CD4-positive, alpha-beta T cell (primary cell): ENCODE measurements around the gene PATJ. TPM values are rescaled to one million over a fixed set of nuclear protein-coding genes. Genes with fewer than 3 reads are reported as not detected.

Experiments used
- ATAC-seq: fragments of 200-7000 bp; cut with Tn5 transposase; one replicate; pipeline ENCODE4 v1.10.0; 2022; ENCODE audit warnings: mild to moderate bottlenecking; ENCODE audit not compliant: poor library complexity
- CTCF ChIA-PET: fragments of 350-600 bp; sonication (Branson Sonifier 250); formaldehyde crosslinking; loops from one replicate; lab custom pipeline; 2021; ENCODE audit warnings: antibody characterized with exemption, inconsistent platforms; lab: Charles Lee
- POLR2A ChIA-PET: fragments of 350-600 bp; sonication (Branson Sonifier 250); formaldehyde crosslinking; loops from one replicate; lab custom pipeline; 2021; ENCODE audit warnings: antibody characterized with exemption, inconsistent platforms; lab: Charles Lee
- DNase-seq, 14 experiments: peaks; one replicate each; pipeline ENCODE4 v3.0.0-alpha.2; 2013 to 2020; ENCODE audit warnings: mixed read lengths in 2 of 14
- H3K27ac ChIP-seq, 2 donors: one replicate each; pipeline versions ENCODE4 v1.5.1 to v1.7.0; 2013; ENCODE audit warnings: low read length in 2 of 2, low read depth in 1 of 2, mild to moderate bottlenecking in 1 of 2
- H3K27me3 ChIP-seq, 2 experiments: 1 replicate in 1 of 2; 2 replicates in 1 of 2; pipeline versions ENCODE4 v1.6.1 to v1.7.0; 2013; ENCODE audit warnings: low read length in 2 of 2, control low read depth in 1 of 2, mild to moderate bottlenecking in 1 of 2, moderate library complexity in 1 of 2; ENCODE audit not compliant: insufficient read depth in 2 of 2, control insufficient read depth in 1 of 2
- H3K36me3 ChIP-seq: one replicate; pipeline ENCODE4 v1.6.1; 2013; ENCODE audit warnings: low read length, control low read depth; ENCODE audit not compliant: insufficient read depth
- H3K4me1 ChIP-seq: one replicate; pipeline ENCODE4 v1.6.1; 2013; ENCODE audit warnings: low read length, control low read depth; ENCODE audit not compliant: insufficient read depth
- H3K4me3 ChIP-seq: one replicate; pipeline ENCODE4 v1.5.1; 2013; ENCODE audit warnings: mild to moderate bottlenecking, low read length, moderate library complexity
- H3K9me3 ChIP-seq, 2 experiments: 1 replicate in 1 of 2; 2 replicates in 1 of 2; pipeline versions ENCODE4 v1.6.1 to v1.7.0; 2013; ENCODE audit warnings: low read length in 2 of 2, mild to moderate bottlenecking in 2 of 2, control low read depth in 1 of 2, moderate library complexity in 1 of 2; ENCODE audit not compliant: control insufficient read depth in 1 of 2, insufficient read depth in 1 of 2
- H3K27ac Mint-ChIP-seq: one replicate; pipeline ENCODE4 v1.8.0; 2020; ENCODE audit warnings: mixed read lengths
- H3K27me3 Mint-ChIP-seq: one replicate; pipeline ENCODE4 v1.8.0; 2021; ENCODE audit warnings: mixed read lengths
- H3K36me3 Mint-ChIP-seq: one replicate; pipeline ENCODE4 v1.8.0; 2021; ENCODE audit warnings: low read depth, mixed read lengths
- H3K4me1 Mint-ChIP-seq: one replicate; pipeline ENCODE4 v1.8.0; 2021; ENCODE audit warnings: low read depth, mixed read lengths
- H3K4me3 Mint-ChIP-seq: one replicate; pipeline ENCODE4 v1.8.0; 2020; ENCODE audit warnings: mild to moderate bottlenecking, mixed read lengths
- H3K9me3 Mint-ChIP-seq: one replicate; pipeline ENCODE4 v1.8.0; 2020; ENCODE audit warnings: mixed read lengths
- intact Hi-C, 2 experiments: fragments of 100-400 bp; cut with DNase I in 1 of 2; cut with micrococcal nuclease in 1 of 2; formaldehyde crosslinking; loops; one replicate each; pipeline versions ENCODE4 v1.15.1 to v1.9.0; 2023 to 2025; cut with DNase I, micrococcal nuclease
- total RNA-seq, 174 experiments: library from RNA in 2 of 174; stranded (reverse) in 2 of 174; gene quantifications; one replicate each; pipeline ENCODE4 v1.2.3 and lab custom pipeline; 2021 to 2026
- TF ChIP-seq, protein P1 (sequence below): fragments of 200-600 bp; IDR thresholded peaks from one replicate; pipeline ENCODE4 v1.8.0; 2022; ENCODE audit warnings: antibody characterized with exemption, mild to moderate bottlenecking

Gene PATJ
- total RNA-seq, 2 experiments from 2014 or later = 50.4 to 54.1 TPM

GRCh38 chr1:62062087-62062486 is 319.8 kb downstream of the PATJ start:
- H3K27ac Mint-ChIP-seq = no peak overlapping the region
- ChIA-PET CTCF (no interaction called here), POLR2A (no interaction called here)
- Histone ChIP-seq H3K9me3 (peaks cover 0 to 3% of the 10 kb centered on the region in 2 experiments), H3K4me3 (no peak overlapping the region), H3K4me1 (no peaks in the 10 kb centered on the region), H3K36me3 (peaks cover 3% of the 10 kb centered on the region), H3K27ac (no peak overlapping the region), H3K27me3 (no peaks in the 10 kb centered on the region)
- peaks cover 2% of the 10 kb centered on the region for H3K9me3 Mint-ChIP-seq
- no peaks in the 10 kb centered on the region for H3K4me1 Mint-ChIP-seq
- ATAC-seq (no peak), DNase-seq (no peak)
- H3K27me3 Mint-ChIP-seq = no peaks in the 10 kb centered on the region
- peaks cover 78% of the 10 kb centered on the region for H3K36me3 Mint-ChIP-seq
- intact Hi-C loops = no loop called here
- TF ChIP-seq, protein P1, sequence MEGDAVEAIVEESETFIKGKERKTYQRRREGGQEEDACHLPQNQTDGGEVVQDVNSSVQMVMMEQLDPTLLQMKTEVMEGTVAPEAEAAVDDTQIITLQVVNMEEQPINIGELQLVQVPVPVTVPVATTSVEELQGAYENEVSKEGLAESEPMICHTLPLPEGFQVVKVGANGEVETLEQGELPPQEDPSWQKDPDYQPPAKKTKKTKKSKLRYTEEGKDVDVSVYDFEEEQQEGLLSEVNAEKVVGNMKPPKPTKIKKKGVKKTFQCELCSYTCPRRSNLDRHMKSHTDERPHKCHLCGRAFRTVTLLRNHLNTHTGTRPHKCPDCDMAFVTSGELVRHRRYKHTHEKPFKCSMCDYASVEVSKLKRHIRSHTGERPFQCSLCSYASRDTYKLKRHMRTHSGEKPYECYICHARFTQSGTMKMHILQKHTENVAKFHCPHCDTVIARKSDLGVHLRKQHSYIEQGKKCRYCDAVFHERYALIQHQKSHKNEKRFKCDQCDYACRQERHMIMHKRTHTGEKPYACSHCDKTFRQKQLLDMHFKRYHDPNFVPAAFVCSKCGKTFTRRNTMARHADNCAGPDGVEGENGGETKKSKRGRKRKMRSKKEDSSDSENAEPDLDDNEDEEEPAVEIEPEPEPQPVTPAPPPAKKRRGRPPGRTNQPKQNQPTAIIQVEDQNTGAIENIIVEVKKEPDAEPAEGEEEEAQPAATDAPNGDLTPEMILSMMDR = no peak
- H3K4me3 Mint-ChIP-seq = no peak overlapping the region

DNA sequence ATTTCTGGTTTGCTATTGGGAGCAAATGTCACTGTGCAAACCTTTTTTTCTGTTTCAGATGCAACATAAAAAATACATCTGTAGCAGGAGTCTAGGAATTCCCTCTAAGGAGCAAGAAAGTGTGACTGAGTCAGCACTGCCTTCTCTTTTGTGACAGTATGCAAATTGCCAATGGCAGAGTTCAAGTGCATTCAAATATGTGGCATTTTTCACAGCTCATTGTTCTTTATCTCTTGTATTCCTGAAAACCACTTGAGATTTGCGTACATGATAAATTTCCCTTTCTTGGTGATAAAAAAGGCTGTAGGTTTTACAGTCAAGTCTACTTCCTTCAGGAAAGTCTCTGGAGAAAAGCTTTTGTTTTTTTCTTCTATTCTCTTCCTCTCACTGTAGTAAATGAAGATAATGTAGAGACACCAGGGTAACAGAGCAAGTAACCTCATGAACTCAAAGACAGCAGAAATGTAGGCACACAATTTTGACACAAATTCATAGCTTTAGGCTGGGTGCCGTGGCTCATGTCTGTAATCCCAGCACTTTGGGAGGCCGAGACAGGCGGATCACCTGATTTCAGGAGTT is 322.6 kb downstream of the PATJ start:
- H3K4me1 Mint-ChIP-seq = no peaks in the 10 kb centered on the region
- POLR2A ChIA-PET = no interaction called here
- no peaks in the 10 kb centered on the region for H3K27me3 Mint-ChIP-seq
- peaks cover 2% of the 10 kb centered on the region for H3K9me3 Mint-ChIP-seq
- CTCF ChIA-PET = no interaction called here
- ATAC-seq = no peak
- peaks cover 0 to 3% of the 10 kb centered on the region in 2 experiments for H3K9me3 ChIP-seq
- no peak for DNase-seq
- no peak overlapping the region for H3K4me3 Mint-ChIP-seq
- no peaks in the 10 kb centered on the region for H3K4me1 ChIP-seq
- intact Hi-C loops = no loop called here
- peaks cover 74% of the 10 kb centered on the region for H3K36me3 Mint-ChIP-seq
- H3K36me3 ChIP-seq = peaks cover 3% of the 10 kb centered on the region
- no peak overlapping the region for H3K4me3 ChIP-seq
- TF ChIP-seq, protein P1 = no peak
- H3K27ac Mint-ChIP-seq = no peak overlapping the region
- H3K27me3 ChIP-seq = no peaks in the 10 kb centered on the region
- no peak overlapping the region for H3K27ac ChIP-seq

GRCh38 chr1:62066713-62067112 is 324.4 kb downstream of the PATJ start:
- intact Hi-C loops = no loop called here
- H3K27me3 ChIP-seq = no peaks in the 10 kb centered on the region
- peaks cover 0 to 3% of the 10 kb centered on the region in 2 experiments for H3K9me3 ChIP-seq
- ChIA-PET CTCF (no interaction called here), POLR2A (no interaction called here)
- no peaks in the 10 kb centered on the region for H3K4me1 ChIP-seq
- H3K27ac ChIP-seq = no peak overlapping the region
- no peak overlapping the region for H3K4me3 ChIP-seq
- DNase-seq = no peak
- H3K4me1 Mint-ChIP-seq = no peaks in the 10 kb centered on the region
- no peak overlapping the region for H3K27ac Mint-ChIP-seq
- no peaks in the 10 kb centered on the region for H3K27me3 Mint-ChIP-seq
- no peak for ATAC-seq
- H3K9me3 Mint-ChIP-seq = peaks cover 2% of the 10 kb centered on the region
- H3K36me3 ChIP-seq = peaks cover 3% of the 10 kb centered on the region
- TF ChIP-seq, protein P1 = no peak
- H3K36me3 Mint-ChIP-seq = peaks cover 65% of the 10 kb centered on the region
- no peak overlapping the region for H3K4me3 Mint-ChIP-seq
